GM10847 (cell line): ENCODE data around the gene ADH5.

Source experiments
- POLR2A ChIP-seq: IDR thresholded peaks from 2 replicates; pipeline ENCODE4 v1.6.1; 2011; ENCODE audit not compliant: insufficient read length; ENCODE audit errors: extremely low read depth

The ADH5 gene

GRCh38 chr4:99088481-99089365 lies at the start of gene ADH5:
ADH5 (minus strand) TSS chr4:99088788; CDS start chr4:99088700, 88 bp downstream.
- TF ChIP-seq POLR2A = peak; percentile 96

GRCh38 chr4:99136329-99136728 lies 47.7 kb upstream of the ADH5 start:
- no peak for TF ChIP-seq POLR2A

GRCh38 chr4:99135541-99136162 lies 47.1 kb upstream of the ADH5 start:
- no peak for TF ChIP-seq POLR2A

GRCh38 chr4:99134586-99134985 lies 46.0 kb upstream of the ADH5 start:
- TF ChIP-seq POLR2A = no peak

- no peak for TF ChIP-seq POLR2A
Measured at GRCh38 chr4:99131378-99131777, 42.8 kb upstream of the ADH5 start.

GRCh38 chr4:99126376-99126775 lies 37.8 kb upstream of the ADH5 start:
- no peak for TF ChIP-seq POLR2A

- TF ChIP-seq POLR2A = no peak
Measured at GRCh38 chr4:99121008-99121407, 32.4 kb upstream of the ADH5 start.

GRCh38 chr4:99120501-99120900 lies 31.9 kb upstream of the ADH5 start:
- no peak for TF ChIP-seq POLR2A

GRCh38 chr4:99117876-99118693 lies 29.5 kb upstream of the ADH5 start:
- TF ChIP-seq POLR2A = no peak

GRCh38 chr4:99104153-99104552 lies 15.6 kb upstream of the ADH5 start:
- no peak for TF ChIP-seq POLR2A

GRCh38 chr4:99103166-99103565 lies 14.6 kb upstream of the ADH5 start:
- no peak for TF ChIP-seq POLR2A

GRCh38 chr4:99102634-99103033 lies 14.0 kb upstream of the ADH5 start:
- TF ChIP-seq POLR2A = no peak

- TF ChIP-seq POLR2A = no peak
Measured at GRCh38 chr4:99100876-99101275, 12.3 kb upstream of the ADH5 start.

GRCh38 chr4:99099311-99099710 lies 10.7 kb upstream of the ADH5 start:
- no peak for TF ChIP-seq POLR2A

- TF ChIP-seq POLR2A = no peak
Measured at GRCh38 chr4:99091216-99091575, 2.6 kb upstream of the ADH5 start.

GRCh38 chr4:99090481-99091215 lies 2.1 kb upstream of the ADH5 start:
- TF ChIP-seq POLR2A = no peak

- TF ChIP-seq POLR2A = no peak
Measured at GRCh38 chr4:99088023-99088449, 552 bp downstream of the ADH5 start.
